CD4-positive, alpha-beta T cell (primary cell): Measurements from ENCODE around the gene TMIE. TPM values are rescaled to one million over a fixed set of nuclear protein-coding genes. Genes with fewer than 3 reads are reported as not detected.

Experiments
- ATAC-seq: fragments of 200-7000 bp; cut with Tn5 transposase; one replicate; pipeline ENCODE4 v1.10.0; 2022; ENCODE audit warnings: mild to moderate bottlenecking; ENCODE audit not compliant: poor library complexity
- CTCF ChIA-PET: fragments of 350-600 bp; sonication (Branson Sonifier 250); formaldehyde crosslinking; loops from one replicate; lab custom pipeline; 2021; ENCODE audit warnings: antibody characterized with exemption, inconsistent platforms; lab: Charles Lee
- POLR2A ChIA-PET: fragments of 350-600 bp; sonication (Branson Sonifier 250); formaldehyde crosslinking; loops from one replicate; lab custom pipeline; 2021; ENCODE audit warnings: antibody characterized with exemption, inconsistent platforms; lab: Charles Lee
- DNase-seq, 14 experiments: peaks; one replicate each; pipeline ENCODE4 v3.0.0-alpha.2; 2013 to 2020; ENCODE audit warnings: mixed read lengths in 2 of 14
- H3K27ac ChIP-seq, 2 donors: one replicate each; pipeline versions ENCODE4 v1.5.1 to v1.7.0; 2013; ENCODE audit warnings: low read length in 2 of 2, low read depth in 1 of 2, mild to moderate bottlenecking in 1 of 2
- H3K27me3 ChIP-seq, 2 experiments: 1 replicate in 1 of 2; 2 replicates in 1 of 2; pipeline versions ENCODE4 v1.6.1 to v1.7.0; 2013; ENCODE audit warnings: low read length in 2 of 2, control low read depth in 1 of 2, mild to moderate bottlenecking in 1 of 2, moderate library complexity in 1 of 2; ENCODE audit not compliant: insufficient read depth in 2 of 2, control insufficient read depth in 1 of 2
- H3K36me3 ChIP-seq: one replicate; pipeline ENCODE4 v1.6.1; 2013; ENCODE audit warnings: low read length, control low read depth; ENCODE audit not compliant: insufficient read depth
- H3K4me1 ChIP-seq: one replicate; pipeline ENCODE4 v1.6.1; 2013; ENCODE audit warnings: low read length, control low read depth; ENCODE audit not compliant: insufficient read depth
- H3K4me3 ChIP-seq: one replicate; pipeline ENCODE4 v1.5.1; 2013; ENCODE audit warnings: mild to moderate bottlenecking, low read length, moderate library complexity
- H3K9me3 ChIP-seq, 2 experiments: 1 replicate in 1 of 2; 2 replicates in 1 of 2; pipeline versions ENCODE4 v1.6.1 to v1.7.0; 2013; ENCODE audit warnings: low read length in 2 of 2, mild to moderate bottlenecking in 2 of 2, control low read depth in 1 of 2, moderate library complexity in 1 of 2; ENCODE audit not compliant: control insufficient read depth in 1 of 2, insufficient read depth in 1 of 2
- H3K27ac Mint-ChIP-seq: one replicate; pipeline ENCODE4 v1.8.0; 2020; ENCODE audit warnings: mixed read lengths
- H3K27me3 Mint-ChIP-seq: one replicate; pipeline ENCODE4 v1.8.0; 2021; ENCODE audit warnings: mixed read lengths
- H3K36me3 Mint-ChIP-seq: one replicate; pipeline ENCODE4 v1.8.0; 2021; ENCODE audit warnings: low read depth, mixed read lengths
- H3K4me1 Mint-ChIP-seq: one replicate; pipeline ENCODE4 v1.8.0; 2021; ENCODE audit warnings: low read depth, mixed read lengths
- H3K4me3 Mint-ChIP-seq: one replicate; pipeline ENCODE4 v1.8.0; 2020; ENCODE audit warnings: mild to moderate bottlenecking, mixed read lengths
- H3K9me3 Mint-ChIP-seq: one replicate; pipeline ENCODE4 v1.8.0; 2020; ENCODE audit warnings: mixed read lengths
- intact Hi-C, 2 experiments: fragments of 100-400 bp; cut with DNase I in 1 of 2; cut with micrococcal nuclease in 1 of 2; formaldehyde crosslinking; loops; one replicate each; pipeline versions ENCODE4 v1.15.1 to v1.9.0; 2023 to 2025; cut with DNase I, micrococcal nuclease
- total RNA-seq, 174 experiments: library from RNA in 2 of 174; stranded (reverse) in 2 of 174; gene quantifications; one replicate each; pipeline ENCODE4 v1.2.3 and lab custom pipeline; 2021 to 2026
- TF ChIP-seq, protein P1 (sequence below): fragments of 200-600 bp; IDR thresholded peaks from one replicate; pipeline ENCODE4 v1.8.0; 2022; ENCODE audit warnings: antibody characterized with exemption, mild to moderate bottlenecking

Gene TMIE
- total RNA-seq, 2 experiments from 2014 or later = 0.92 to 1.2 TPM

DNA sequence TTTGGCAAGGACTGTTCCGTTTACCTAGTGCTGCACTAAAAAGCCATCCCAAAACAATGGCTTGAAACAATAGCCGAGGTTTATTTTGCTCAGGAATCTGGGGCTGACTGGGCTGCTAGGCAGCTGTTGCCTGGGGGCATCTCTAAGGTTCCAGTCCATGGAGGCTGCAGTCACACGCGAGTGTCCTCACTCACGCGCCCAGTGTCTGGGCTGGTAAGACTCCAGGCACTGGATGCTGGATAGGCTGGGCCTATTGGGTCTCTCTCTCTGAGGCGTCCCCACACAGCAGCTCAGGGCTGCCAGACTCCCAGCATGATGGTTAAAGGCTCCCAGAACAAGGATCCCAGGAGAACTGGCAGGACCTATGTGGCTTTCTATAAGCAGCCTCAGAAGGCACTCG lies 41.9 kb upstream of the TMIE start:
- ChIA-PET POLR2A (no interaction called here), CTCF (interaction anchor here (2.0 kb wide), 1 partner anchor 171 kb away, joined by 5 read pairs; no protein-coding TSS in a partner anchor)
- Histone ChIP-seq H3K4me3 (no peak overlapping the region), H3K9me3 (no peaks in the 10 kb centered on the region), H3K4me1 (no peaks in the 10 kb centered on the region), H3K27me3 (no peaks in the 10 kb centered on the region), H3K27ac (no peak overlapping the region), H3K36me3 (no peaks in the 10 kb centered on the region)
- no peak for ATAC-seq
- H3K36me3 Mint-ChIP-seq = no peaks in the 10 kb centered on the region
- intact Hi-C loops = no loop called here
- no peak overlapping the region for H3K4me3 Mint-ChIP-seq
- H3K9me3 Mint-ChIP-seq = no peaks in the 10 kb centered on the region
- H3K27me3 Mint-ChIP-seq = peaks cover 4% of the 10 kb centered on the region
- H3K27ac Mint-ChIP-seq = no peak overlapping the region
- DNase-seq = no peak
- no peaks in the 10 kb centered on the region for H3K4me1 Mint-ChIP-seq
- TF ChIP-seq, protein P1, sequence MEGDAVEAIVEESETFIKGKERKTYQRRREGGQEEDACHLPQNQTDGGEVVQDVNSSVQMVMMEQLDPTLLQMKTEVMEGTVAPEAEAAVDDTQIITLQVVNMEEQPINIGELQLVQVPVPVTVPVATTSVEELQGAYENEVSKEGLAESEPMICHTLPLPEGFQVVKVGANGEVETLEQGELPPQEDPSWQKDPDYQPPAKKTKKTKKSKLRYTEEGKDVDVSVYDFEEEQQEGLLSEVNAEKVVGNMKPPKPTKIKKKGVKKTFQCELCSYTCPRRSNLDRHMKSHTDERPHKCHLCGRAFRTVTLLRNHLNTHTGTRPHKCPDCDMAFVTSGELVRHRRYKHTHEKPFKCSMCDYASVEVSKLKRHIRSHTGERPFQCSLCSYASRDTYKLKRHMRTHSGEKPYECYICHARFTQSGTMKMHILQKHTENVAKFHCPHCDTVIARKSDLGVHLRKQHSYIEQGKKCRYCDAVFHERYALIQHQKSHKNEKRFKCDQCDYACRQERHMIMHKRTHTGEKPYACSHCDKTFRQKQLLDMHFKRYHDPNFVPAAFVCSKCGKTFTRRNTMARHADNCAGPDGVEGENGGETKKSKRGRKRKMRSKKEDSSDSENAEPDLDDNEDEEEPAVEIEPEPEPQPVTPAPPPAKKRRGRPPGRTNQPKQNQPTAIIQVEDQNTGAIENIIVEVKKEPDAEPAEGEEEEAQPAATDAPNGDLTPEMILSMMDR = no peak

DNA sequence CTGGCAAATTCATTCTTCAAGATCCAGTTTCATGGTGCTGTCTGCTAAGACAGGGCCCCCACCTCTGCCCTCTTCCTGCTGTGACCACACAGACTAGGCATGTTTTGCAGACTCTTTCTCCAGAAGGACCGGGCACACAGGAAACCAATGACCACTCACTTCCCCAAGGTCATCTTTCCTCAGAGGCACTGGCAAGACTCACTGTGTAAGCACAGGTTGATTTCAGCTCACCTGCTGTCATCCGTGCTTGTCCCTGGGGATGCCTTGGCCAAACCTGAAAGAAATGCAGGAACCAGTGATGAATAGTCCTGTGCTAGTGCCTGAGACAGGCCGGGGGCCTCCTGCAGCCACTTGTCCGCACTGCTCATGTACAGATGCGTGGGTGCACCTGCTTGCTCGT lies 41.2 kb upstream of the TMIE start:
- no peak overlapping the region for H3K4me3 Mint-ChIP-seq
- TF ChIP-seq, protein P1 = no peak
- no peaks in the 10 kb centered on the region for H3K36me3 Mint-ChIP-seq
- peaks cover 4% of the 10 kb centered on the region for H3K27me3 Mint-ChIP-seq
- intact Hi-C loops = no loop called here
- H3K4me1 Mint-ChIP-seq = no peaks in the 10 kb centered on the region
- Histone ChIP-seq H3K27me3 (no peaks in the 10 kb centered on the region), H3K9me3 (no peaks in the 10 kb centered on the region), H3K4me3 (no peak overlapping the region), H3K4me1 (no peaks in the 10 kb centered on the region), H3K36me3 (no peaks in the 10 kb centered on the region), H3K27ac (no peak overlapping the region)
- no peaks in the 10 kb centered on the region for H3K9me3 Mint-ChIP-seq
- CTCF ChIA-PET = no interaction called here
- POLR2A ChIA-PET = no interaction called here
- no peak for ATAC-seq
- no peak overlapping the region for H3K27ac Mint-ChIP-seq
- peak in 1 of 14 experiments; percentile 23 for DNase-seq

DNA sequence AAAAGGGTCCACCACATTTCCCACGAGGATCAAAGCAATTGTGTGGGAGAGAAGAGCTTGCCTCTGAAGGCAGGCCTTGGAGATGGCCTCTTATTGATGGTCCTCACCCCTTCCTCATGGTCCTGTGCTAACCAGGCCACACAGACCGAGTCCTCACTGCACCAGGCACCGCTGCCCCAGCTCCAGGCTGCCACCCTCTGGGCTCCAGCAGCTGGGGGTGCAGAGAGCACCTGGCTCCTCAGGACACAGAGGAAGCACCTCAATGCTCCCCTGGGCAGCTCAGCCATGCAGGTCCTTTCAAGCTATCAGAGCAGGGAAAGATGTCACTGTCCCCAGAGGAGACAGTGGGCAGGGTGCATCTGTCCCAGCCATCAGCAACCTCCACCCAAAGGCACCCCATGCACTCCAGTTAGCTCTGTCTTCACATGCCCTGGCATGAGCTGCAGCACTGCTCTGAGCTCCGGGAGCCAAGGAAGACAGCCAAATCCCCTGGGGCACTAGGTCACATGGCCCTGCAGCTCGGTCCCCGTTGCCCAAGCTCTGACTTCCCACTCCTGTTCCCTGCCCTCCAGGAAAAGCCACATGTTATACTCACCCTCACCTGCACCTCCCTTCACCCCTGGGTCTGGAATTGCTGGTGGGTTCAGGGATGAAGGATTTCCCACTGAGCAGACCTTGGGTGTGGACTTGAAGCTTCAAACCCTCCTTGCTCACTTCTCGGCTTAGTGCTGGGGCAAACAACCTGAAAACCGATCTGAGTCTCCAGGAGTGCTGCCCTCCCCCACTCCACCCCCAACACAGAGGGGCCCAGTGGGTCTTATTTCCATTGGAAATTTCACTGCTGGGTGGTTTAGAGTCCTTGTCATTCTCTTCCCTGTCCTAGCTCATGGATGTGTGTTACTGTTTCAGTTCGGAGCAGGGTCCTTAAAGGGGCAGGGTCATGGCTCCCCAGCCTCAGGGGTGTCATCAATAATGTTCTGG lies 40.4 kb upstream of the TMIE start:
- Mint-ChIP-seq H3K27me3 (peaks cover 4% of the 10 kb centered on the region), H3K4me3 (no peak overlapping the region)
- peak in 1 of 14 experiments; percentile 24 for DNase-seq

More for the DNA sequence above, 40.4 kb upstream of the TMIE start:
- H3K36me3 ChIP-seq = no peaks in the 10 kb centered on the region
- TF ChIP-seq, protein P1 = no peak
- H3K27ac ChIP-seq = no peak overlapping the region
- CTCF ChIA-PET = interaction anchor here (0.8 kb wide), 1 partner anchor 172 kb away, joined by 3 read pairs; no protein-coding TSS in a partner anchor
- no peak for ATAC-seq
- intact Hi-C loops = no loop called here
- no peaks in the 10 kb centered on the region for H3K27me3 ChIP-seq
- POLR2A ChIA-PET = no interaction called here
- H3K27ac Mint-ChIP-seq = no peak overlapping the region
- no peaks in the 10 kb centered on the region for H3K9me3 Mint-ChIP-seq
- no peaks in the 10 kb centered on the region for H3K9me3 ChIP-seq
- H3K4me3 ChIP-seq = no peak overlapping the region
- no peaks in the 10 kb centered on the region for H3K36me3 Mint-ChIP-seq
- H3K4me1 ChIP-seq = no peaks in the 10 kb centered on the region
- H3K4me1 Mint-ChIP-seq = no peaks in the 10 kb centered on the region
